GM12874 (cell line): Measurements from ENCODE around the gene ZFP92.

Experiments used
- TF ChIP-seq, protein P1 (sequence below): IDR thresholded peaks from 2 replicates; pipeline ENCODE4 v1.5.1; 2011; ENCODE audit warnings: low read depth, mild to moderate bottlenecking, control low read depth, low read length, moderate library complexity; ENCODE audit not compliant: insufficient read depth

The ZFP92 gene

DNA sequence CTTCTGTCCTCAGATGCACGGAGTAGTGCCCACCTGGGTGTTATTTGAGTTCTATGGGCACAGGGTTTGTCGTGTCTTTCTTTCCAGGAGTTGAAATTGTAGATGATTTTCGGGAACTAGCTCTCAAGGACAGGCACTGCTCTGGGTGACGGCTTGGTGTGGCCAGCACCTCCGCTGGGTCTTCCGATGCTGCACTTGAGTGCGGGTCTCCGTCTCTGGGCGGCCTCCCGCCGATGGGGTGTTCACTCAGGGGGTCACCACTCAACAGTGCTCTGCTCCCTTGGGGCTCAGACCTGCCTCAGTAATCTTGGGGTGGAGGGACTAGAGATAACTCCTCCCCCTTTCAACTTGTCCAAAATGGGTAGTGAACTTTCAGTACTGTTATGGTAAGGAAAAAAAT is 2.5 kb downstream of the ZFP92 start:
- TF ChIP-seq, protein P1, sequence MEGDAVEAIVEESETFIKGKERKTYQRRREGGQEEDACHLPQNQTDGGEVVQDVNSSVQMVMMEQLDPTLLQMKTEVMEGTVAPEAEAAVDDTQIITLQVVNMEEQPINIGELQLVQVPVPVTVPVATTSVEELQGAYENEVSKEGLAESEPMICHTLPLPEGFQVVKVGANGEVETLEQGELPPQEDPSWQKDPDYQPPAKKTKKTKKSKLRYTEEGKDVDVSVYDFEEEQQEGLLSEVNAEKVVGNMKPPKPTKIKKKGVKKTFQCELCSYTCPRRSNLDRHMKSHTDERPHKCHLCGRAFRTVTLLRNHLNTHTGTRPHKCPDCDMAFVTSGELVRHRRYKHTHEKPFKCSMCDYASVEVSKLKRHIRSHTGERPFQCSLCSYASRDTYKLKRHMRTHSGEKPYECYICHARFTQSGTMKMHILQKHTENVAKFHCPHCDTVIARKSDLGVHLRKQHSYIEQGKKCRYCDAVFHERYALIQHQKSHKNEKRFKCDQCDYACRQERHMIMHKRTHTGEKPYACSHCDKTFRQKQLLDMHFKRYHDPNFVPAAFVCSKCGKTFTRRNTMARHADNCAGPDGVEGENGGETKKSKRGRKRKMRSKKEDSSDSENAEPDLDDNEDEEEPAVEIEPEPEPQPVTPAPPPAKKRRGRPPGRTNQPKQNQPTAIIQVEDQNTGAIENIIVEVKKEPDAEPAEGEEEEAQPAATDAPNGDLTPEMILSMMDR, result no peak

DNA sequence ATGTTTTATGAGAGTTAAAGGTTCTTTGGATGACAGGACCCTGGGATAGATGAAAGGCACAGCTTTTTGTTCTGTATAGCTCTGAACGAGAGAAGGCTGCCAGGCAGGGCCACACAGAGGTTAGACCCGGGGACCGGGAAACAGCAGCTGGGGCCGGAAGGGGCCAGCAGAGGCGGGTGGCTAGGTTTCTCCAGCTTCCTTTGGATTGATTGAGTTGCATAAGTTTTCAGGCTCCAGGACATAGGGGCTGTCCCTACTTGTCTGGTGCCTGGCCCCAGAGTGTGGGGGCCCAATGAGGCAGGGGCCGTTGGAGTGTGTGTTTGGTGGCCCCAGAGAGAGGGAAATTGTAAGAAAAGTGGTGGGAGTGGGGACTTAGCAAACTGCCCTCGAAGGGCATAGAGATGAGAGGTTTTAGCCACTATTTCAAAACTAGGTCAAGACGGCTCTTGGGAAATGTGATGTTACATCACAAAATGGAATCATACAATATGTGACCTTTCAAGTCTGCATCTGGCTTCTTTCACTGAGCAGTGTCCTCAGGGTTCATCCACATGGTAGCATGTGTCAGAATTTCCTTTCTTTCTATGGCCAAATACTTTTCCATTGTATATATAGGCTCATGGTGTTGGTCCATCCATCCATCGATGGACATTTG is 3.7 kb downstream of the ZFP92 start:
- TF ChIP-seq, protein P1, result no peak

DNA sequence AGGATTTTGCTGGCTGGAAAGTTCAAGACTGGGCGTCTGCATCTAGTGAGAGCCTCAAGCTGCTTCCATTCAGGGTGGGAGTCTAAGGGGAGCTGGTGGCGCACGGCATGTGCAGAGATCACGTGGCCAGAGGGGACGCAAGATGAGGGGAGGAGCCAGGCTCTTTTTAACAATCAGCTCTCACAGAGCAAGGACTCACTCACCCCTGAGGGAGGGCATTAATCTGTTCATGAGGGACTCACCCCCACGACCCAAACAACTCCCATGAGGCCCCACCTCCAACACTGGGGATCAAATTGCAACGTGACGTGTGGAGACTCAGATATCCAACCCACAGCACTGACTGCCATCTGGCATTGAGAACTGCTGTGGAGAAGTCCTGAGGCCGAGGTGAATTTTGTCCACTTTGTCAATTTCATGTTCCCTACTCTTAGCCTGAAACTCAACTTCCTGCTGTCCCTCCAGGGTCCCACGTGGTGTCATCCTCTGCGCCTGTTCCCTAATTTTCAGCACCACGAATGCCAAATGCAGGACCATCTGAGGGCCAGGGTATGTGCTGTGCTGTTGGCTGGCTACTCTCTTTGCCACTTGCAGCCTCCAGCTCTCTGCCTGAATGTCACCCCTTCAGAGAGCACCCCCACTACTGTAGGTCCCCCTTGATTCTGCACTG is 5.6 kb downstream of the ZFP92 start:
- TF ChIP-seq, protein P1, result no peak

DNA sequence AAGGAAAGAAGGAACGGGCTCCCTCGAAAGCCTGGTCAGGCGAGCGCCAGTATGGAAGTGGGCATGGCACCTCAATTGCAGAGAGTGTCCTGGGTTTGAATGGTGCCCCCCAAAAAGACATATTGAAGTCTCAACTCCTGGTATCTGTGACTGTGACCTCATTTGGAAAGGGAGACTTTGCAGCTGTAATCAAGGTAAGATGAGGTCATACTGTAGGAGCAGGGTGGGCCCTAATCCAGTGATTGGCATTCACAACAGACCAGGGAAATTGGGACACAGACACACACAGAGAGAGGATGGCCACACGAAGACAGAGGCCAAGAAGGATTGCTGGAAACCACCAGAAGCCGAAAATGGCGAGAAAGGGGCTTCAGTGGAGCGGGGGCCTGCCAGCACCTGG is 6.4 kb downstream of the ZFP92 start:
- TF ChIP-seq, protein P1, result no peak

DNA sequence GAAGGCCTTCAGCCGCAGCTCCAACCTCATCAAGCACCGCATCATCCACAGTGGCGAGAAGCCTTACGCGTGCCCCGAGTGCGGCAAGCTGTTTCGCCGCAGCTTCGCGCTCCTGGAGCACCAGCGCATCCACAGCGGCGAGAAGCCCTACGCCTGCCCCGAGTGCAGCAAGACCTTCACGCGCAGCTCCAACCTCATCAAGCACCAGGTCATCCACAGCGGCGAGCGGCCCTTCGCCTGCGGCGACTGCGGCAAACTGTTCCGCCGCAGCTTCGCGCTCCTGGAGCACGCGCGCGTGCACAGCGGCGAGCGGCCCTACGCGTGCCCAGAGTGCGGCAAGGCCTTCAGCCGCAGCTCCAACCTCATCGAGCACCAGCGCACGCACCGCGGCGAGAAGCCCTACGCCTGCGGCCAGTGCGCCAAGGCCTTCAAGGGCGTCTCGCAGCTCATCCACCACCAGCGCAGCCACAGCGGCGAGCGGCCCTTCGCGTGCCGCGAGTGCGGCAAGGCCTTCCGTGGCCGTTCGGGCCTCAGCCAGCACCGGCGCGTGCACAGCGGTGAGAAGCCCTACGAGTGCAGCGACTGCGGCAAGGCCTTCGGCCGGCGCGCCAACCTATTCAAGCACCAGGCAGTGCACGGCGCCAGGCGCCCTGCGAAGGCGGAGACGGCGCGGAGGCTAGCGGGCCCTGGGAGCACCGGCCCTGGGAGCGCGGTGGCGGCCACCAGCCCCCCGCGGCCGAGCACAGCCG is 9.8 kb downstream of the ZFP92 start:
- TF ChIP-seq, protein P1, result no peak

DNA sequence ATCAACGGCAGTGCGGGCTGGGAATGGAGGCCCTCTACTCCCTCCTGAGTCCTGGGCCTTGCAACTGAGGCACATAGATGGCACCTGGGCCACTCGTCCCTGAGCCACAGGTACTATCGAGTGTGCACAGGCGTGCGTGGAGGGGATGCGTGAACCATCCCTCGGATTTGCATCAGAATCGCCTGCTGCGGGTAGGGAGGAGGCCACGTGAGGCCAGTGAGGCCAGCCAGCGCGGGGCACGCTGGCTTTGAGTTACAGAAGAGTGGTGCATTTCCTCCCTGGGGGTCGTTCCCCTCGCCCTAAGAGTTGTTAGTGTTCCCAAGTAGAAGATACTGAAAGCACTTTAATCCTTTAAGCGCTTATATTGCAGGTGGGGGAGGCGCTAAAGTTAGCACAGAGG is 10.6 kb downstream of the ZFP92 start:
- TF ChIP-seq, protein P1, result no peak

DNA sequence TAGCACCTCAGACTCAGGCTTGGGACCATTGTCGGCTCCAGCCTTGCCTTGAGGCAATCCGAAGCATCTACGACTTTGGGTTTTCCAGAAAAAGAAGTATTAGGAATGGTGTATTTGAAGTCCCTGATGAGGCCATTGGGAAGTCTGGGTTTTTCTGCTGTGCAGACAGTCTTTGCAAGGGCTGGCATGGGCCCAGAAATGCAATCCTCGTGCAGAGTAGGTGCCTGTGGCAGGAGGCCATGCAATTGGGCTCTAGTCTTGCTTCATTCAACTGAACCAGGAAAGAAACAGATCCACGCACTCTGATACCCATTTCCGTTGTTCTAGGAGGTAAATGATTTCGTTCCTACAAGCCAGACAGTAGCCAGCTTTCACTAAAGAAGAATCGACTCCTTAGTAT is 12.4 kb downstream of the ZFP92 start:
- TF ChIP-seq, protein P1, result no peak
